ENCODE data around the gene UTP18. TPM values are rescaled to one million over a fixed set of nuclear protein-coding genes. Genes with fewer than 3 reads are reported as not detected.
"Not testable (repeated sequence)": the region's sequence is repeated elsewhere in the genome, so short reads cannot be mapped to it uniquely, and the experiment has no call there.

The UTP18 gene
- polyA plus RNA-seq, 3 donors = 60.7 to 64.6 (median 61.0) TPM

GRCh38 chr17:51325471-51325870, 65.1 kb downstream of the UTP18 start:
- no peak for DNase-seq (ENCODE audit: low read depth in 3 of 3, low spot score in 2 of 3)

- not testable (repeated sequence) for DNase-seq (ENCODE audit: low read depth in 3 of 3, low spot score in 2 of 3)
These were observed 70.6 kb downstream of the UTP18 start for GRCh38 chr17:51330861-51331503.

GRCh38 chr17:51335006-51335590, 74.8 kb downstream of the UTP18 start:
- no peak for DNase-seq (ENCODE audit: low read depth in 3 of 3, low spot score in 2 of 3)

GRCh38 chr17:51335883-51336822, 75.8 kb downstream of the UTP18 start:
- no peak for DNase-seq (ENCODE audit: low read depth in 3 of 3, low spot score in 2 of 3)

GRCh38 chr17:51341457-51341856, 81.1 kb downstream of the UTP18 start:
- no peak for DNase-seq (ENCODE audit: low read depth in 3 of 3, low spot score in 2 of 3)

- no peak for DNase-seq (ENCODE audit: low read depth in 3 of 3, low spot score in 2 of 3)
These were observed 81.9 kb downstream of the UTP18 start for GRCh38 chr17:51342257-51342656.

- DNase-seq (ENCODE audit: low read depth in 3 of 3, low spot score in 2 of 3) = no peak
These were observed 84.2 kb downstream of the UTP18 start for GRCh38 chr17:51344532-51344931.

- DNase-seq (ENCODE audit: low read depth in 3 of 3, low spot score in 2 of 3) = no peak
These were observed 86.1 kb downstream of the UTP18 start for GRCh38 chr17:51346218-51346982.

Other genes with a start within 250 kb of the UTP18 start
- gene SPAG9, start 139.7 kb upstream of the UTP18 start, polyA plus RNA-seq (ENCODE audit: insufficient read length in 3 of 3) = 100 to 1,000 TPM in 1 of 3 donors, 10 to 100 TPM in 2; 89.7 to 108 (median 99.1) TPM
- gene NME1, start 107.0 kb upstream of the UTP18 start, polyA plus RNA-seq (ENCODE audit: insufficient read length in 3 of 3) = 10 to 100 TPM; 70.5 to 81.6 (median 74.1) TPM
- 100 to 1,000 TPM; 255 to 286 (median 262) TPM for gene NME2, start 94.1 kb upstream of the UTP18 start, polyA plus RNA-seq (ENCODE audit: insufficient read length in 3 of 3)
- 10 to 100 TPM; 50.8 to 55.9 (median 51.2) TPM for gene MBTD1, start 497 bp upstream of the UTP18 start, polyA plus RNA-seq (ENCODE audit: insufficient read length in 3 of 3)